ENCODE results near the gene ZC3H10. TPM values are rescaled to one million over a fixed set of nuclear protein-coding genes. Genes with fewer than 3 reads are reported as not detected.
A peak's percentile ranks its signal among the peaks of the same experiment; 100 is the strongest.

ZC3H10 gene
- total and polyA plus RNA-seq, 2 of the 13 experiments (the other 11 are each of a cell fraction or from before 2014, with no cell fraction given): 0.70 to 2.3 TPM

- TF ChIP-seq ZNF720 (CRISPR knock-in tag; IDR thresholded peaks at IDR 0.05) (no peak), ZNF83 (CRISPR knock-in tag; IDR thresholded peaks at IDR 0.05; ENCODE audit: borderline replicate concordance) (no peak), RORA (CRISPR knock-in tag; IDR thresholded peaks at IDR 0.05) (no peak), TRAFD1 (CRISPR knock-in tag; IDR thresholded peaks at IDR 0.05; ENCODE audit: borderline replicate concordance) (no peak), ZNF619 (CRISPR knock-in tag; IDR thresholded peaks at IDR 0.05) (no peak; the same call in none of the 2 replicates), PCBP2 (optimal IDR thresholded peaks at IDR 0.05; ENCODE audit: low read depth, low read length, poor library complexity, severe bottlenecking) (no peak), TBX3 (IDR thresholded peaks at IDR 0.05; ENCODE audit: borderline replicate concordance) (peak; percentile 89), TCF7 (IDR thresholded peaks at IDR 0.05; ENCODE audit: low read depth) (peak; percentile 53; the same call in 1 of the 2 replicates), ZNF331 (CRISPR knock-in tag; IDR thresholded peaks at IDR 0.05) (peak; percentile 97), ZNF569 (CRISPR knock-in tag; IDR thresholded peaks at IDR 0.05; ENCODE audit: borderline replicate concordance) (no peak), HDAC2 (CRISPR knock-in tag; IDR thresholded peaks at IDR 0.05) (peak; percentile 98), KAT2B (IDR thresholded peaks at IDR 0.05; ENCODE audit: borderline replicate concordance, low read depth, low read length) (no peak), ZNF660 (CRISPR knock-in tag; IDR thresholded peaks at IDR 0.05; ENCODE audit: borderline replicate concordance, low read depth) (no peak), ZFYVE20 (CRISPR knock-in tag; IDR thresholded peaks at IDR 0.05; ENCODE audit: borderline replicate concordance, low read depth) (no peak), ZNF383 (CRISPR knock-in tag; IDR thresholded peaks at IDR 0.05; ENCODE audit: borderline replicate concordance) (no peak), KDM2A (CRISPR knock-in tag; IDR thresholded peaks at IDR 0.05; ENCODE audit: borderline replicate concordance, low read depth) (peak; percentile 44; the same call in 1 of the 2 replicates), MBD4 (IDR thresholded peaks at IDR 0.05; ENCODE audit: borderline replicate concordance, low read length) (peak; percentile 92; the same call in 1 of the 2 replicates), HDAC1 (CRISPR knock-in tag; IDR thresholded peaks at IDR 0.05) (peak; percentile 92), FOXJ3 (CRISPR knock-in tag; IDR thresholded peaks at IDR 0.05; ENCODE audit: borderline replicate concordance) (peak; percentile 89), NCOA5 (CRISPR knock-in tag; IDR thresholded peaks at IDR 0.05) (no peak), ZNF670 (CRISPR knock-in tag; IDR thresholded peaks at IDR 0.05; ENCODE audit: borderline replicate concordance) (peak; percentile 70; the same call in 1 of the 2 replicates), ZNF562 (CRISPR knock-in tag; IDR thresholded peaks at IDR 0.05; ENCODE audit: borderline replicate concordance) (no peak)
- TF ChIP-seq, protein P1, sequence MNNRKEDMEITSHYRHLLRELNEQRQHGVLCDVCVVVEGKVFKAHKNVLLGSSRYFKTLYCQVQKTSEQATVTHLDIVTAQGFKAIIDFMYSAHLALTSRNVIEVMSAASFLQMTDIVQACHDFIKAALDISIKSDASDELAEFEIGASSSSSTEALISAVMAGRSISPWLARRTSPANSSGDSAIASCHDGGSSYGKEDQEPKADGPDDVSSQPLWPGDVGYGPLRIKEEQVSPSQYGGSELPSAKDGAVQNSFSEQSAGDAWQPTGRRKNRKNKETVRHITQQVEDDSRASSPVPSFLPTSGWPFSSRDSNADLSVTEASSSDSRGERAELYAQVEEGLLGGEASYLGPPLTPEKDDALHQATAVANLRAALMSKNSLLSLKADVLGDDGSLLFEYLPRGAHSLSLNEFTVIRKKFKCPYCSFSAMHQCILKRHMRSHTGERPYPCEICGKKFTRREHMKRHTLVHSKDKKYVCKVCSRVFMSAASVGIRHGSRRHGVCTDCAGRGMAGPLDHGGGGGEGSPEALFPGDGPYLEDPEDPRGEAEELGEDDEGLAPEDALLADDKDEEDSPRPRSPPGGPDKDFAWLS (CRISPR knock-in tag; IDR thresholded peaks at IDR 0.05; ENCODE audit: borderline replicate concordance): peak; percentile 93; the same call in 1 of the 2 replicates
- TF ChIP-seq, protein P2, sequence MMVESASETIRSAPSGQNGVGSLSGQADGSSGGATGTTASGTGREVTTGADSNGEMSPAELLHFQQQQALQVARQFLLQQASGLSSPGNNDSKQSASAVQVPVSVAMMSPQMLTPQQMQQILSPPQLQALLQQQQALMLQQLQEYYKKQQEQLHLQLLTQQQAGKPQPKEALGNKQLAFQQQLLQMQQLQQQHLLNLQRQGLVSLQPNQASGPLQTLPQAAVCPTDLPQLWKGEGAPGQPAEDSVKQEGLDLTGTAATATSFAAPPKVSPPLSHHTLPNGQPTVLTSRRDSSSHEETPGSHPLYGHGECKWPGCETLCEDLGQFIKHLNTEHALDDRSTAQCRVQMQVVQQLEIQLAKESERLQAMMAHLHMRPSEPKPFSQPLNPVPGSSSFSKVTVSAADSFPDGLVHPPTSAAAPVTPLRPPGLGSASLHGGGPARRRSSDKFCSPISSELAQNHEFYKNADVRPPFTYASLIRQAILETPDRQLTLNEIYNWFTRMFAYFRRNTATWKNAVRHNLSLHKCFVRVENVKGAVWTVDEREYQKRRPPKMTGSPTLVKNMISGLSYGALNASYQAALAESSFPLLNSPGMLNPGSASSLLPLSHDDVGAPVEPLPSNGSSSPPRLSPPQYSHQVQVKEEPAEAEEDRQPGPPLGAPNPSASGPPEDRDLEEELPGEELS (CRISPR knock-in tag; IDR thresholded peaks at IDR 0.05): peak; percentile 99
Measured at GRCh38 chr12:56081393-56082347, 36.4 kb upstream of the ZC3H10 start (continued).

All from HepG2 (cell line).